GM13976 (cell line): ENCODE measurements around the gene PRR19.
A peak's percentile ranks its signal among the peaks of the same experiment; 100 is the strongest.

Experiments used
- DNase-seq: peaks from one replicate; pipeline ENCODE4 v3.0.0; 2012; ENCODE audit warnings: low spot score
- in situ Hi-C: fragments of 300-500 bp; cut with MboI; formaldehyde crosslinking; loops from one replicate; pipeline ENCODE4 v1.12.0; 2022; ENCODE audit warnings: low sequenced_read_pairs, mixed read lengths, inconsistent platforms; ENCODE audit not compliant: unreplicated experiment
- TF ChIP-seq, protein P1 (sequence below): IDR thresholded peaks from 2 replicates; pipeline ENCODE4 v1.5.1; 2012; ENCODE audit warnings: borderline replicate concordance, mild to moderate bottlenecking; ENCODE audit not compliant: insufficient read depth; ENCODE audit errors: extremely low read depth, missing control alignments, control extremely low read depth

PRR19 gene

DNA sequence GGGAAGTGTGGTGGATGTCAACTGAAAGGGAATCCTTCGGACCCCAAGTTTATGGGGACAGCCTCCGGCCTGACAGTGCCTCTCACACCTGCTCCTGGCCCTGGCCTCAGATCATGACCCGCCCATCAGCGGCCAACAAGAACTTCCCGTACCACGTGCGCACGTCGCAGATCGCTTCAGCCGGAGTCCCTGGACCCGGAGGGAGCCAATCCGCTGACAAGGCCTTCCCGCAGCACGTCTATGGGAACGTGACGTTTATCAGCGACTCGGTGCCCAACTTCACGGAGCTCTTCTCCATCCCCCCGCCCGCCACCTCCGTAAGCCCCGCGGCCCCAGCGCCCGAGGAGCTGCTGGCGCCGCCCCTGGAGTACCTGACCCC is 21.5 kb downstream of the PRR19 start:
- in situ Hi-C loops = no loop called here
- TF ChIP-seq, protein P1, sequence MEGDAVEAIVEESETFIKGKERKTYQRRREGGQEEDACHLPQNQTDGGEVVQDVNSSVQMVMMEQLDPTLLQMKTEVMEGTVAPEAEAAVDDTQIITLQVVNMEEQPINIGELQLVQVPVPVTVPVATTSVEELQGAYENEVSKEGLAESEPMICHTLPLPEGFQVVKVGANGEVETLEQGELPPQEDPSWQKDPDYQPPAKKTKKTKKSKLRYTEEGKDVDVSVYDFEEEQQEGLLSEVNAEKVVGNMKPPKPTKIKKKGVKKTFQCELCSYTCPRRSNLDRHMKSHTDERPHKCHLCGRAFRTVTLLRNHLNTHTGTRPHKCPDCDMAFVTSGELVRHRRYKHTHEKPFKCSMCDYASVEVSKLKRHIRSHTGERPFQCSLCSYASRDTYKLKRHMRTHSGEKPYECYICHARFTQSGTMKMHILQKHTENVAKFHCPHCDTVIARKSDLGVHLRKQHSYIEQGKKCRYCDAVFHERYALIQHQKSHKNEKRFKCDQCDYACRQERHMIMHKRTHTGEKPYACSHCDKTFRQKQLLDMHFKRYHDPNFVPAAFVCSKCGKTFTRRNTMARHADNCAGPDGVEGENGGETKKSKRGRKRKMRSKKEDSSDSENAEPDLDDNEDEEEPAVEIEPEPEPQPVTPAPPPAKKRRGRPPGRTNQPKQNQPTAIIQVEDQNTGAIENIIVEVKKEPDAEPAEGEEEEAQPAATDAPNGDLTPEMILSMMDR = no peak
- DNase-seq = no peak

- no peak for DNase-seq
- TF ChIP-seq, protein P1 = no peak
- in situ Hi-C loops = no loop called here
These were observed 22.1 kb downstream of the PRR19 start for GRCh38 chr19:42323852-42324654.

DNA sequence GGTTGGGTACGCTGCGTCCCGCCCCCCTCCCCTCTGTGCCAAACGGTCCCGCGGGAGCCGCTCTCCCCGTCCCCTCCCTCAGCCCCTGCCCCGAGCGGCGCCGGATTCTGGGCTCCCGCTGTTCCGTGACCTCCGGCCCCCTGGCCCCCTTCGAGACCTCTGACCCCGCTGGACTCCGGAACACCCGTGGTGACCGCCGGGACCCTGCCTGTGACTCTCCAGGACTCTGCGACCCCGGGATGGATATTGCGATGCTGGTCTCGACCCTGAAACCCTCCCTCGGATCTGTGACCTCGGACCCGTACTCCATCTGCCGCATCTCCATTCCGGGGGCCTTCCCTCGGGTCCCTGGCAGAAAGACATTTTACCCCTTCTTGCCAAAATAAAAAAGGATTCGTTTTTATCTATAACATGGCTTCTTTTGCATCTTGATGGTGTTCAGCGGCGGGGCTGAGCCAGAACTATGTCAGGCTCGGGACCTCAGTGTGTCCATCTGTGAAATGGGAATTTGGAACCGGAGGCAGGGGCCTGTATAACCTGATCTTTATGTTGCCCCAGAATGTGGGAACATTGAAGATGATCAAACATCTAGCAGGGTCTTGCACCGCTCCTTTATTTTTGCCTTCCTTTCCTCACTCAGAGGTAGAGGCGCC is 22.8 kb downstream of the PRR19 start:
- DNase-seq = no peak

GRCh38 chr19:42325308-42325895 is 23.5 kb downstream of the PRR19 start, which contains the start of gene MEGF8:
Gene MEGF8 (plus strand): TSS chr19:42325635. CDS start chr19:42326244, 609 bp downstream.
- in situ Hi-C loops = no loop called here
- TF ChIP-seq, protein P1 = peak; percentile 85
- peak; percentile 98 for DNase-seq

More for the DNA sequence above, 22.8 kb downstream of the PRR19 start:
- in situ Hi-C loops = no loop called here
- TF ChIP-seq, protein P1 = no peak

- TF ChIP-seq, protein P1 = no peak
- in situ Hi-C loops = no loop called here
- peak; percentile 74 for DNase-seq
These were observed 24.2 kb downstream of the PRR19 start for GRCh38 chr19:42325896-42326771.

DNA sequence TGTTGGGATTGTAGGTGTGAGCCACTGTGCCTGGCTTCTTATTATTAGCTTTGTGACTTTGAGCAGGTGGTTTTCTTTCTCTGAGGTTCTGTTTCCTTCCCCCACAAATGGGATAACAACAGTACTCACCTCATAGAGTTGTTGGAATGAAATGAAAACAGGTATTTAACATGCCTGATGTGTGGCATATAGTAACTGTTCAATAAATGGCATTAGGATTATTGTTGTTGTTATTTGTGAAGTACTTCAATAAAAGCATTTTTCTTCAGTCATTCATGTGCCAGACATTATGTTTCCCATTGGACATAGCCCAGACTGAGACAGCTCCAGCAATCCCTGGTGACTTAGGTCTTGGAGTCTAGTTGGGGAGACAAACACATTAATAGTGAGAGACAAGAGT is 25.0 kb downstream of the PRR19 start:
- in situ Hi-C loops = no loop called here
- TF ChIP-seq, protein P1 = no peak
- no peak for DNase-seq
